ENCODE data around the gene CCDC66.

CCDC66 gene

GRCh38 chr3:56622381-56622780 is 65.4 kb downstream of the CCDC66 start:
- DNase-seq, result no peak

GRCh38 chr3:56624725-56625124 is 67.8 kb downstream of the CCDC66 start:
- DNase-seq, result no peak

GRCh38 chr3:56629047-56629446 is 72.1 kb downstream of the CCDC66 start:
- no peak for DNase-seq

- DNase-seq, result no peak
Observed at GRCh38 chr3:56629451-56629850, 72.5 kb downstream of the CCDC66 start.

GRCh38 chr3:56630966-56631365 is 74.0 kb downstream of the CCDC66 start:
- DNase-seq, result peak in 1 of 6 experiments; percentile 3

GRCh38 chr3:56633181-56633580 is 76.2 kb downstream of the CCDC66 start:
- DNase-seq, result no peak

GRCh38 chr3:56633602-56634535 is 76.9 kb downstream of the CCDC66 start:
- DNase-seq, result no peak

GRCh38 chr3:56645407-56645806 is 88.4 kb downstream of the CCDC66 start:
- DNase-seq, result no peak

GRCh38 chr3:56654460-56654859 is 97.5 kb downstream of the CCDC66 start:
- DNase-seq, result no peak

- no peak for DNase-seq
Observed at GRCh38 chr3:56655709-56656108, 98.7 kb downstream of the CCDC66 start.

GRCh38 chr3:56664823-56665222 is 107.8 kb downstream of the CCDC66 start:
- DNase-seq, result no peak

GRCh38 chr3:56667973-56668579 is 111.1 kb downstream of the CCDC66 start:
- no peak for DNase-seq

Data from stimulated activated naive CD4-positive, alpha-beta T cell (primary cell).